ENCODE data around the gene AMOTL1.
"Not testable (repeated sequence)": the region's sequence is repeated elsewhere in the genome, so short reads cannot be mapped to it uniquely, and the experiment has no call there.

Gene AMOTL1

GRCh38 chr11:94795476-94796189 lies 27.5 kb downstream of the AMOTL1 start:
- no peak for DNase-seq

- DNase-seq: no peak
Observed at GRCh38 chr11:94796190-94796580, 28.0 kb downstream of the AMOTL1 start.

- no peak for DNase-seq
Observed at GRCh38 chr11:94796863-94797262, 28.7 kb downstream of the AMOTL1 start.

- DNase-seq: no peak
Observed at GRCh38 chr11:94799726-94800125, 31.6 kb downstream of the AMOTL1 start.

GRCh38 chr11:94800414-94800813 lies 32.3 kb downstream of the AMOTL1 start:
- no peak for DNase-seq

GRCh38 chr11:94801866-94802460 lies 33.8 kb downstream of the AMOTL1 start:
- DNase-seq: no peak

- DNase-seq: no peak
Observed at GRCh38 chr11:94802501-94802900, 34.3 kb downstream of the AMOTL1 start.

GRCh38 chr11:94803491-94803890 lies 35.3 kb downstream of the AMOTL1 start:
- DNase-seq: no peak

- no peak for DNase-seq
Observed at GRCh38 chr11:94804874-94805273, 36.7 kb downstream of the AMOTL1 start.

- DNase-seq: no peak
Observed at GRCh38 chr11:94806014-94806413, 37.9 kb downstream of the AMOTL1 start.

- DNase-seq: no peak
Observed at GRCh38 chr11:94806419-94806818, 38.3 kb downstream of the AMOTL1 start.

GRCh38 chr11:94809251-94809650 lies 41.1 kb downstream of the AMOTL1 start:
- no peak for DNase-seq

- DNase-seq: not testable (repeated sequence)
Observed at GRCh38 chr11:94812724-94813720, 44.9 kb downstream of the AMOTL1 start.

GRCh38 chr11:94814272-94814976 lies 46.3 kb downstream of the AMOTL1 start:
- DNase-seq: no peak

- DNase-seq: no peak
Observed at GRCh38 chr11:94815705-94816344, 47.7 kb downstream of the AMOTL1 start.

- DNase-seq: no peak
Observed at GRCh38 chr11:94820480-94820879, 52.3 kb downstream of the AMOTL1 start.

GRCh38 chr11:94821439-94821838 lies 53.3 kb downstream of the AMOTL1 start:
- DNase-seq: no peak

- no peak for DNase-seq
Observed at GRCh38 chr11:94822080-94822479, 53.9 kb downstream of the AMOTL1 start.

- no peak for DNase-seq
Observed at GRCh38 chr11:94823102-94823732, 55.1 kb downstream of the AMOTL1 start.

GRCh38 chr11:94825031-94825430 lies 56.9 kb downstream of the AMOTL1 start:
- no peak for DNase-seq

GRCh38 chr11:94825481-94825880 lies 57.3 kb downstream of the AMOTL1 start:
- DNase-seq: no peak

- DNase-seq: no peak
Observed at GRCh38 chr11:94826415-94826814, 58.3 kb downstream of the AMOTL1 start.

Measured in activated effector memory CD4-positive, alpha-beta T cell treated with Interleukin-2 at 50 U/mL for 16 hours (primary cell).